Hepatocyte (in vitro differentiated cells): ENCODE results near the gene DSCAML1.

Experiments
- CTCF ChIP-seq: fragments of 200-600 bp; sonication (generic); IDR thresholded peaks from 2 replicates; pipeline ENCODE4 v1.5.1; 2016; ENCODE audit warnings: antibody characterized with exemption, mild to moderate bottlenecking; ENCODE audit not compliant: poor library complexity
- EZH2 ChIP-seq: fragments of 200-600 bp; sonication (generic); IDR thresholded peaks from 2 replicates; pipeline ENCODE4 v1.6.1; 2016; ENCODE audit warnings: antibody characterized with exemption, mild to moderate bottlenecking, borderline replicate concordance

DNA sequence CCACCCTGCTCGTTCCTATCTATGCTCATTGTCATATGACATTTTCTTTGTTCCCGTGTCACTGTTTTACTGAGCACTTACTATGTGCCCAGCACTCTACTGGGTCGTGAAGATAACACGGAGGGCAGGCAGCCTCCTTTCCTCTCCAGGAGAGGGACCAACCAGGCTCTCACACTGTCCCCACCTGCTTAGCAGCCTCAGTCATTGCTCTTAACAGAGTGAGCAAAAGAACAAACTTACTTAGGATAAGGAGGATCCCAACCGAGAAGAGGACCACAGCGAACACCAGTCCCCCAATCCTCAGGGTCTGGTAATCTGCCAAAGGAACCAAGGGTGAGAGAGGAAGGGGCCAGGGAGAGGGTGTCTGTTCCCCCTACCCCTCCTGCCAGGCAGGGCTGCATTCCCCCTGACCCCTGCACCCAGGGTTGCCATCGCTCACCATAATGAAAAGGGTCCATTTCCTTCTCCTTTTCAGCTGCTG, 44.6 kb upstream of the DSCAML1 start:
- TF ChIP-seq CTCF (no peak), EZH2 (no peak)
